K562 (cell line): ENCODE data around the gene ZNF81. TPM values are rescaled to one million over a fixed set of nuclear protein-coding genes. Genes with fewer than 3 reads are reported as not detected.

ENCODE experiments used
- EWSR1 ChIP-seq: fragments of 450-650 bp; IDR thresholded peaks from 2 replicates; pipeline ENCODE4 v1.6.1; 2018; ENCODE audit warnings: borderline replicate concordance, mild to moderate bottlenecking, low read depth, moderate library complexity; ENCODE audit not compliant: partially characterized antibody
- FUS ChIP-seq: fragments of 200-400 bp; formaldehyde crosslinking; optimal IDR thresholded peaks from 2 replicates; pipeline ENCODE3; 2017; ENCODE audit warnings: low read depth, low read length
- KDM5B ChIP-seq: fragments of 200-600 bp; sonication (generic); IDR thresholded peaks from 2 replicates; pipeline ENCODE4 v1.6.1; 2012; ENCODE audit warnings: low read depth, mild to moderate bottlenecking, moderate library complexity, low read length, control low read depth, inconsistent platforms; ENCODE audit not compliant: insufficient replicate concordance
- L3MBTL2 ChIP-seq: fragments of 450-650 bp; IDR thresholded peaks from 2 replicates; pipeline ENCODE4 v1.6.1; 2016; ENCODE audit warnings: mild to moderate bottlenecking, moderate library complexity
- RBBP5 ChIP-seq: fragments of 200-600 bp; sonication (generic); IDR thresholded peaks from 2 replicates; pipeline ENCODE4 v1.6.1; 2012; ENCODE audit warnings: borderline replicate concordance, mild to moderate bottlenecking, low read length, control low read depth, inconsistent platforms; ENCODE audit not compliant: insufficient read depth, poor library complexity, severe bottlenecking
- SAP30 ChIP-seq: fragments of 200-600 bp; sonication (generic); IDR thresholded peaks from 2 replicates; pipeline ENCODE4 v1.6.1; 2012; ENCODE audit warnings: borderline replicate concordance, low read depth, mild to moderate bottlenecking, moderate library complexity, low read length, control low read depth, inconsistent platforms; ENCODE audit not compliant: insufficient read depth, poor library complexity, severe bottlenecking
- ZBTB8A ChIP-seq: fragments of 450-650 bp; IDR thresholded peaks from 2 replicates; pipeline ENCODE4 v1.6.1; 2018; ENCODE audit warnings: mild to moderate bottlenecking, moderate library complexity; ENCODE audit not compliant: partially characterized antibody
- ZKSCAN3 ChIP-seq: fragments of 250-450 bp; sonication (Bioruptor Pico); IDR thresholded peaks from 2 replicates; pipeline ENCODE4 v1.4.0; 2020
- ZNF121 ChIP-seq: sonication (generic); formaldehyde crosslinking; conservative IDR thresholded peaks from 2 replicates; pipeline ENCODE4 v1.8.0; 2022; ENCODE audit warnings: missing genetic modification reagents
- ZNF232 ChIP-seq: sonication (generic); formaldehyde crosslinking; IDR thresholded peaks from 2 replicates; pipeline ENCODE4 v1.8.0; 2022; ENCODE audit warnings: mild to moderate bottlenecking, missing genetic modification reagents
- polyA plus RNA-seq, 8 experiments: library from polyadenylated mRNA; depleted of rRNA in 4 of 8; stranded (reverse) in 5 of 8; unstranded in 3 of 8; fragments of >200 nt; fragmentation: Nextera tagmentation in 2 of 8; fragmentation: Illumina TruSeq in 1 of 8; extraction: Ambion mirVana in 2 of 8; extraction: Trizol in 1 of 8; gene quantifications; 2 replicates each; pipeline versions ENCODE4 v1.2.1 to v1.2.3, GENCODE V29; 2011 to 2014; ENCODE audit warnings: inconsistent platforms in 1 of 8, missing spikeins in 1 of 8
- total RNA-seq, 7 experiments: library from RNA; depleted of rRNA in 6 of 7; stranded (reverse); fragments of >200 nt in 6 of 7; fragmentation: Illumina TruSeq in 2 of 7; extraction: Trizol in 2 of 7; gene quantifications; 2 replicates each; pipeline versions ENCODE4 v1.2.1 to v1.2.3, GENCODE V29; 2011 to 2021; ENCODE audit warnings: low replicate concordance in 1 of 7
- TF ChIP-seq, protein P1 (sequence below): fragments of 250-450 bp; sonication (Bioruptor Pico); IDR thresholded peaks from 2 replicates; pipeline ENCODE4 v1.5.0; 2021
- TF ChIP-seq, protein P2 (sequence below), 2 experiments: fragments of 250-450 bp in 1 of 2; fragments of 450-650 bp in 1 of 2; sonication (Bioruptor Pico) in 1 of 2; IDR thresholded peaks; 2 replicates each; pipeline versions ENCODE4 v1.6.1 to v1.8.0; 2016 to 2021; ENCODE audit warnings: mild to moderate bottlenecking in 2 of 2, moderate library complexity in 2 of 2, missing compliant biosample characterization in 1 of 2, missing genetic modification characterization in 1 of 2
- TF ChIP-seq, protein P3 (sequence below): fragments of 450-650 bp; formaldehyde crosslinking; IDR thresholded peaks from 2 replicates; pipeline ENCODE4 v1.4.0; 2020; ENCODE audit warnings: mild to moderate bottlenecking, mixed read lengths
- TF ChIP-seq, protein P4 (sequence below): fragments of 200-800 bp; sonication (Bioruptor generic); IDR thresholded peaks from 2 replicates; pipeline ENCODE4 v1.6.1; 2017; ENCODE audit warnings: missing genetic modification characterization, missing compliant biosample characterization
- TF ChIP-seq, protein P5 (sequence below): fragments of 250-450 bp; sonication (Bioruptor Pico); IDR thresholded peaks from 2 replicates; pipeline ENCODE4 v1.8.0; 2022; ENCODE audit warnings: moderate library complexity, mild to moderate bottlenecking, inconsistent platforms
- TF ChIP-seq, protein P6 (sequence below): sonication (generic); formaldehyde crosslinking; IDR thresholded peaks from 2 replicates; pipeline ENCODE4 v1.8.0; 2022; ENCODE audit warnings: missing genetic modification reagents, mild to moderate bottlenecking, moderate library complexity, borderline replicate concordance
- TF ChIP-seq, protein P7 (sequence below): sonication (generic); formaldehyde crosslinking; IDR thresholded peaks from 2 replicates; pipeline ENCODE4 v1.8.1; 2023; ENCODE audit warnings: mild to moderate bottlenecking, missing genetic modification reagents, moderate library complexity

The ZNF81 gene
- total and polyA plus RNA-seq, 9 of the 15 experiments (the other 6 are each of a cell fraction or from before 2014, with no cell fraction given) = 2.4 to 9.6 (median 4.9) TPM

DNA sequence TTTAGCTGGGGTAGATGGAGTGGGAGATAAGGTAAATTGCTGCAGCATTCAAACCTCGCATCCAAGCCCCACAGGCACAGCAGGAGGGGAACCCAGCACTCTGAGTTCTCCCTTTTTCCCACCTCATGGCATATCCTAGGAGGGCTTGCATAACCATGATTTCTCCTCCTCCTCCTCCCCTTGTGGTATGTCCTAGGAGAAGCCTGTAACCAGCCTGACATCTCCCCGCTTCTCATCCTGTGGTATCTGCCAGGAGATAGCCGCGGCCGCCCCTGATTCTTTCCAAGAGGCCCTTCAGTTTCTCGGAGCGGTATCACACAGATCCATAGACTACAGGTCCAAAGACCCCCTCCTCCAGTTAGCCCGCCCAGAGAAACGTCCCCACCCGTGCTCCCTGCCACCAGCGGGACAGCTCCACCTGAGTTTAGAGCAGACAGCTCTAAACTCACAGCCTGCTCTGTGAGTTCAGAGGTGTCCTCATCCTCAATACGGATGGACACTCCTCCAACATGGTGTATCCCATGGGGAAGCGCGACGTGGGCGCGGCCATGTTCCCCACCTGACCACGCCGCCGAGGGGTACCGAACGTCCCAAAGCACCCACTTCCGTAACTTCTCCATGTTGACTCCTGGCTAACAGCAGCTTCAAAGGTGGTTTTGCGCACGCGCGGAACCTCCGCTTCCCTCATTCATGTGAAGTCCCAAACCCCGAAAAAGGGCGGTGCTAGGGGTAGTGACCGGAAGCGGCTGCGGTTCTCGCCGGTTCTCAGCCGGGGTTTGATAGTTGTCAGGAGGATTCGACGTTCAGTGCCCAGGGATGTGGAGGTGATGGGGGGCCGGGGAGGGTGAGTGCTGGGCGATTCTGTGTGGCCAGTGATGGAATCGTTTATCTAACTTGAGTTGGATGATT, at the start of gene ZNF81 (continued):
- TF ChIP-seq SAP30 (peak; percentile 87), FUS (no peak), EWSR1 (no peak), ZBTB8A (no peak), ZNF121 (CRISPR knock-in tag) (no peak), KDM5B (peak; percentile 56), L3MBTL2 (peak; percentile 50), ZKSCAN3 (CRISPR knock-in tag) (no peak), ZNF232 (CRISPR knock-in tag) (no peak), RBBP5 (peak; percentile 71)
- TF ChIP-seq, protein P1, sequence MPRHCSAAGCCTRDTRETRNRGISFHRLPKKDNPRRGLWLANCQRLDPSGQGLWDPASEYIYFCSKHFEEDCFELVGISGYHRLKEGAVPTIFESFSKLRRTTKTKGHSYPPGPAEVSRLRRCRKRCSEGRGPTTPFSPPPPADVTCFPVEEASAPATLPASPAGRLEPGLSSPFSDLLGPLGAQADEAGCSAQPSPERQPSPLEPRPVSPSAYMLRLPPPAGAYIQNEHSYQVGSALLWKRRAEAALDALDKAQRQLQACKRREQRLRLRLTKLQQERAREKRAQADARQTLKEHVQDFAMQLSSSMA (CRISPR knock-in tag) = no peak
- TF ChIP-seq, protein P2, sequence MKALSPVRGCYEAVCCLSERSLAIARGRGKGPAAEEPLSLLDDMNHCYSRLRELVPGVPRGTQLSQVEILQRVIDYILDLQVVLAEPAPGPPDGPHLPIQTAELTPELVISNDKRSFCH (CRISPR knock-in tag; IDR thresholded peaks at IDR 0.05) = no peak
- TF ChIP-seq, protein P2 (tag; IDR thresholded peaks at IDR 0.05) = no peak
- TF ChIP-seq, protein P3, sequence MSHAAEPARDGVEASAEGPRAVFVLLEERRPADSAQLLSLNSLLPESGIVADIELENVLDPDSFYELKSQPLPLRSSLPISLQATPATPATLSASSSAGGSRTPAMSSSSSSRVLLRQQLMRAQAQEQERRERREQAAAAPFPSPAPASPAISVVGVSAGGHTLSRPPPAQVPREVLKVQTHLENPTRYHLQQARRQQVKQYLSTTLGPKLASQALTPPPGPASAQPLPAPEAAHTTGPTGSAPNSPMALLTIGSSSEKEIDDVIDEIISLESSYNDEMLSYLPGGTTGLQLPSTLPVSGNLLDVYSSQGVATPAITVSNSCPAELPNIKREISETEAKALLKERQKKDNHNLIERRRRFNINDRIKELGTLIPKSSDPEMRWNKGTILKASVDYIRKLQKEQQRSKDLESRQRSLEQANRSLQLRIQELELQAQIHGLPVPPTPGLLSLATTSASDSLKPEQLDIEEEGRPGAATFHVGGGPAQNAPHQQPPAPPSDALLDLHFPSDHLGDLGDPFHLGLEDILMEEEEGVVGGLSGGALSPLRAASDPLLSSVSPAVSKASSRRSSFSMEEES (CRISPR knock-in tag) = no peak
- TF ChIP-seq, protein P4, sequence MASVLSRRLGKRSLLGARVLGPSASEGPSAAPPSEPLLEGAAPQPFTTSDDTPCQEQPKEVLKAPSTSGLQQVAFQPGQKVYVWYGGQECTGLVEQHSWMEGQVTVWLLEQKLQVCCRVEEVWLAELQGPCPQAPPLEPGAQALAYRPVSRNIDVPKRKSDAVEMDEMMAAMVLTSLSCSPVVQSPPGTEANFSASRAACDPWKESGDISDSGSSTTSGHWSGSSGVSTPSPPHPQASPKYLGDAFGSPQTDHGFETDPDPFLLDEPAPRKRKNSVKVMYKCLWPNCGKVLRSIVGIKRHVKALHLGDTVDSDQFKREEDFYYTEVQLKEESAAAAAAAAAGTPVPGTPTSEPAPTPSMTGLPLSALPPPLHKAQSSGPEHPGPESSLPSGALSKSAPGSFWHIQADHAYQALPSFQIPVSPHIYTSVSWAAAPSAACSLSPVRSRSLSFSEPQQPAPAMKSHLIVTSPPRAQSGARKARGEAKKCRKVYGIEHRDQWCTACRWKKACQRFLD (CRISPR knock-in tag) = peak; percentile 93
- TF ChIP-seq, protein P5, sequence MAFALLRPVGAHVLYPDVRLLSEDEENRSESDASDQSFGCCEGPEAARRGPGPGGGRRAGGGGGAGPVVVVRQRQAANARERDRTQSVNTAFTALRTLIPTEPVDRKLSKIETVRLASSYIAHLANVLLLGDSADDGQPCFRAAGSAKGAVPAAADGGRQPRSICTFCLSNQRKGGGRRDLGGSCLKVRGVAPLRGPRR (CRISPR knock-in tag) = no peak
- TF ChIP-seq, protein P6, sequence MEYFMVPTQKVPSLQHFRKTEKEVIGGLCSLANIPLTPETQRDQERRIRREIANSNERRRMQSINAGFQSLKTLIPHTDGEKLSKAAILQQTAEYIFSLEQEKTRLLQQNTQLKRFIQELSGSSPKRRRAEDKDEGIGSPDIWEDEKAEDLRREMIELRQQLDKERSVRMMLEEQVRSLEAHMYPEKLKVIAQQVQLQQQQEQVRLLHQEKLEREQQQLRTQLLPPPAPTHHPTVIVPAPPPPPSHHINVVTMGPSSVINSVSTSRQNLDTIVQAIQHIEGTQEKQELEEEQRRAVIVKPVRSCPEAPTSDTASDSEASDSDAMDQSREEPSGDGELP (CRISPR knock-in tag) = peak; percentile 76; the same call in 1 of the 2 replicates
- TF ChIP-seq, protein P7, sequence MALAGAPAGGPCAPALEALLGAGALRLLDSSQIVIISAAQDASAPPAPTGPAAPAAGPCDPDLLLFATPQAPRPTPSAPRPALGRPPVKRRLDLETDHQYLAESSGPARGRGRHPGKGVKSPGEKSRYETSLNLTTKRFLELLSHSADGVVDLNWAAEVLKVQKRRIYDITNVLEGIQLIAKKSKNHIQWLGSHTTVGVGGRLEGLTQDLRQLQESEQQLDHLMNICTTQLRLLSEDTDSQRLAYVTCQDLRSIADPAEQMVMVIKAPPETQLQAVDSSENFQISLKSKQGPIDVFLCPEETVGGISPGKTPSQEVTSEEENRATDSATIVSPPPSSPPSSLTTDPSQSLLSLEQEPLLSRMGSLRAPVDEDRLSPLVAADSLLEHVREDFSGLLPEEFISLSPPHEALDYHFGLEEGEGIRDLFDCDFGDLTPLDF = 0 out of 2 replicates have a peak, but pooled peaks have one; percentile 26
